HCT116 (cell line): Measurements from ENCODE around the gene AKR1B1. TPM values are rescaled to one million over a fixed set of nuclear protein-coding genes. Genes with fewer than 3 reads are reported as not detected.

Experiments used
- ATAC-seq: fragments of 200-7000 bp; cut with Tn5 transposase; 2 replicates; pipeline ENCODE4 v1.9.1; 2020; ENCODE audit warnings: mild to moderate bottlenecking, moderate library complexity
- BruUV-seq: library from RNA; stranded (reverse); fragments of 400-500 nt; replicated peaks from 2 replicates; lab custom pipeline; 2021; lab: Mats Ljungman, UMichigan
- CTCF ChIA-PET: fragments of 300-600 bp; sonication (Branson Sonifier 250); formaldehyde crosslinking; loops from one replicate; lab custom pipeline; 2021; ENCODE audit warnings: antibody characterized with exemption; lab: Charles Lee
- POLR2A ChIA-PET: fragments of 300-600, 350-600 bp; sonication (Branson Sonifier 250); formaldehyde crosslinking; loops from one replicate; lab custom pipeline; 2021; ENCODE audit warnings: antibody characterized with exemption; lab: Charles Lee
- RAD21 ChIA-PET, 2 experiments: fragments of 300-600 bp; sonication (Branson Sonifier 250); formaldehyde crosslinking; loops; one replicate each; lab custom pipeline; 2023; ENCODE audit warnings: low total read pairs in 2 of 2; ENCODE audit not compliant: uncharacterized antibody in 2 of 2, unreplicated experiment in 2 of 2, low non-redundant PET in 1 of 2; lab: Charles Lee
- DNase-seq: peaks from one replicate; pipeline ENCODE4 v3.0.0-alpha.2; 2010; ENCODE audit warnings: low read depth, low spot score
- H2AFZ ChIP-seq: fragments of 200-600 bp; shearing (Covaris generic), sonication (generic); 2 replicates; pipeline ENCODE4 v1.6.1; 2017; ENCODE audit warnings: low read depth, mixed run types, mixed read lengths, antibody characterized with exemption, low read length; ENCODE audit not compliant: poor library complexity, severe bottlenecking
- H3K27ac ChIP-seq: 2 replicates; pipeline ENCODE4 v1.5.1; 2012; ENCODE audit warnings: low read depth, low read length
- H3K27me3 ChIP-seq: fragments of 200-600 bp; sonication (generic); 2 replicates; pipeline ENCODE4 v1.6.1; 2016; ENCODE audit warnings: mixed run types, low read length, mixed read lengths; ENCODE audit not compliant: insufficient read depth
- H3K36me3 ChIP-seq, 2 experiments: fragments of 200-500 bp in 1 of 2; fragments of 200-600 bp in 1 of 2; sonication (Bioruptor generic) in 1 of 2; sonication (generic) in 1 of 2; 2 replicates each; pipeline versions ENCODE4 v1.5.1 to v1.6.1; 2014 to 2016; ENCODE audit warnings: low read length in 2 of 2, inconsistent platforms in 1 of 2, mixed read lengths in 1 of 2, mixed run types in 1 of 2; ENCODE audit not compliant: insufficient read depth in 2 of 2, control insufficient read depth in 1 of 2
- H3K4me1 ChIP-seq, 2 experiments: fragments of 200-600 bp in 1 of 2; sonication (generic) in 1 of 2; 2 replicates each; pipeline versions ENCODE4 v1.5.1 to v1.6.1; 2012 to 2017; ENCODE audit warnings: low read length in 2 of 2, inconsistent platforms in 1 of 2, mild to moderate bottlenecking in 1 of 2, mixed read lengths in 1 of 2, mixed run types in 1 of 2, moderate library complexity in 1 of 2; ENCODE audit not compliant: insufficient read depth in 2 of 2, control insufficient read depth in 1 of 2
- H3K4me2 ChIP-seq: fragments of 200-600 bp; sonication (generic); 2 replicates; pipeline ENCODE4 v1.6.1; 2017; ENCODE audit warnings: mixed run types, low read length, mixed read lengths
- H3K4me3 ChIP-seq, 2 experiments: fragments of 200-600 bp in 1 of 2; sonication (generic) in 1 of 2; replicated peaks in 1 of 2; 2 replicates each; pipeline ENCODE4 v1.5.1; 2011 to 2016; ENCODE audit warnings: low read length in 2 of 2, control low read depth in 1 of 2, low read depth in 1 of 2, mild to moderate bottlenecking in 1 of 2, mixed read lengths in 1 of 2, mixed run types in 1 of 2
- H3K79me2 ChIP-seq: fragments of 200-600 bp; sonication (generic); 2 replicates; pipeline ENCODE4 v1.6.1; 2017; ENCODE audit warnings: mild to moderate bottlenecking, mixed run types, low read length, moderate library complexity, mixed read lengths; ENCODE audit not compliant: insufficient read depth
- H3K9ac ChIP-seq: fragments of 200-600 bp; sonication (generic); 2 replicates; pipeline ENCODE4 v1.6.1; 2016; ENCODE audit warnings: low read length, mixed read lengths
- H3K9me2 ChIP-seq: fragments of 200-600 bp; sonication (generic), shearing (Covaris generic); 2 replicates; pipeline ENCODE4 v1.6.1; 2017; ENCODE audit warnings: mixed run types, mild to moderate bottlenecking, moderate library complexity; ENCODE audit not compliant: insufficient read depth
- H3K9me3 ChIP-seq, 2 experiments: fragments of 200-500 bp in 1 of 2; fragments of 200-600 bp in 1 of 2; sonication (Bioruptor generic) in 1 of 2; sonication (generic) in 1 of 2; 2 replicates each; pipeline ENCODE4 v1.6.1; 2014 to 2017; ENCODE audit warnings: low read length in 2 of 2, mixed read lengths in 2 of 2, inconsistent platforms in 1 of 2, low read depth in 1 of 2, mild to moderate bottlenecking in 1 of 2, mixed run types in 1 of 2, moderate library complexity in 1 of 2; ENCODE audit not compliant: control insufficient read depth in 1 of 2, insufficient read depth in 1 of 2
- H4K20me1 ChIP-seq: fragments of 200-600 bp; sonication (generic), shearing (Covaris generic); 2 replicates; pipeline ENCODE4 v1.6.1; 2017; ENCODE audit warnings: mixed run types, mild to moderate bottlenecking, moderate library complexity; ENCODE audit not compliant: insufficient read depth
- ATF3 ChIP-seq: IDR thresholded peaks from 2 replicates; pipeline ENCODE4 v1.6.1; 2012
- CBX3 ChIP-seq: IDR thresholded peaks from 2 replicates; pipeline ENCODE4 v1.6.1; 2012; ENCODE audit warnings: low read depth
- CTCF ChIP-seq, 3 experiments: fragments of 200-600 bp in 1 of 3; sonication (generic) in 1 of 3; IDR thresholded peaks in 2 of 3; conservative IDR thresholded peaks in 1 of 3; 2 replicates each; pipeline ENCODE4 v1.5.1; 2012 to 2017; ENCODE audit warnings: low read depth in 2 of 3, low read length in 2 of 3, antibody characterized with exemption in 1 of 3, borderline replicate concordance in 1 of 3, control low read depth in 1 of 3, mild to moderate bottlenecking in 1 of 3, mixed read lengths in 1 of 3, mixed run types in 1 of 3, moderate library complexity in 1 of 3; ENCODE audit not compliant: insufficient read depth in 1 of 3
- MAX ChIP-seq: IDR thresholded peaks from 2 replicates; pipeline ENCODE4 v1.6.1; 2012
- POLR2A ChIP-seq: IDR thresholded peaks from 2 replicates; pipeline ENCODE4 v1.7.0; 2011; ENCODE audit warnings: borderline replicate concordance; ENCODE audit not compliant: insufficient read depth, insufficient read length; ENCODE audit errors: extremely low read depth
- POLR2AphosphoS5 ChIP-seq: IDR thresholded peaks from 2 replicates; pipeline ENCODE4 v1.6.1; 2011; ENCODE audit warnings: mild to moderate bottlenecking, low read depth, low read length, moderate library complexity
- RAD21 ChIP-seq: IDR thresholded peaks from 2 replicates; pipeline ENCODE4 v1.6.1; 2012; ENCODE audit warnings: low read depth, mild to moderate bottlenecking
- REST ChIP-seq: IDR thresholded peaks from 2 replicates; pipeline ENCODE4 v1.6.1; 2012; ENCODE audit warnings: low read depth
- TCF7L2 ChIP-seq: IDR thresholded peaks from 2 replicates; pipeline ENCODE4 v1.7.0; 2011; ENCODE audit warnings: borderline replicate concordance, inconsistent platforms; ENCODE audit not compliant: insufficient read depth, insufficient read length; ENCODE audit errors: extremely low read depth
- ZFX ChIP-seq: fragments of 450-650 bp; IDR thresholded peaks from 2 replicates; pipeline ENCODE4 v1.6.1; 2017
- ZNF274 ChIP-seq: fragments of 200-500 bp; sonication (Bioruptor generic); IDR thresholded peaks from 2 replicates; pipeline ENCODE4 v1.6.1; 2014; ENCODE audit warnings: mild to moderate bottlenecking, low read depth, low read length, inconsistent platforms
- intact Hi-C: fragments of 100-400 bp; cut with micrococcal nuclease; formaldehyde crosslinking; loops from 2 replicates; pipeline ENCODE4 v1.10.0; 2022
- total RNA-seq: library from RNA; stranded (reverse); gene quantifications from one replicate; pipeline ENCODE4 v1.2.1, GENCODE V29; 2021; ENCODE audit not compliant: unreplicated experiment

The AKR1B1 gene
- total RNA-seq, 1 experiment from 2014 or later: 56.8 TPM

GRCh38 chr7:134446446-134446845, 12.5 kb downstream of the AKR1B1 start:
- no peak for TF ChIP-seq ZFX
- TF ChIP-seq RAD21: no peak
- H4K20me1 ChIP-seq: no peaks in the 10 kb centered on the region
- CTCF ChIA-PET: interaction anchor here (1.2 to 4.2 kb wide), 3 partner anchors 13 to 101 kb away, joined by 3 to 19 read pairs (median 13); no protein-coding TSS in a partner anchor
- POLR2A ChIA-PET: no interaction called here
- H3K27ac ChIP-seq: no peak overlapping the region
- peaks cover 5 to 24% of the 10 kb centered on the region in 2 experiments for H3K4me1 ChIP-seq
- no peaks in the 10 kb centered on the region for H3K9me3 ChIP-seq
- no peak overlapping the region for H3K9ac ChIP-seq
- no peak overlapping the region for H3K4me3 ChIP-seq
- no peak overlapping the region for H2AFZ ChIP-seq
- no peak for ATAC-seq
- H3K36me3 ChIP-seq: no peaks in the 10 kb centered on the region
- H3K79me2 ChIP-seq: no peaks in the 10 kb centered on the region
- no peaks in the 10 kb centered on the region for H3K27me3 ChIP-seq
- H3K4me2 ChIP-seq: no peak overlapping the region
- RAD21 ChIA-PET: no interaction called here
- BruUV-seq: no TSS peak
- no peak for DNase-seq
- intact Hi-C loops: no loop called here
- no peaks in the 10 kb centered on the region for H3K9me2 ChIP-seq

- Histone ChIP-seq H4K20me1 (no peaks in the 10 kb centered on the region), H3K9me2 (no peaks in the 10 kb centered on the region), H3K9ac (no peak overlapping the region), H3K36me3 (no peaks in the 10 kb centered on the region), H3K27ac (no peak overlapping the region), H3K4me1 (peaks cover 5 to 24% of the 10 kb centered on the region in 2 experiments), H3K79me2 (no peaks in the 10 kb centered on the region), H2AFZ (no peak overlapping the region), H3K4me2 (no peak overlapping the region), H3K4me3 (no peak overlapping the region), H3K27me3 (no peaks in the 10 kb centered on the region), H3K9me3 (no peaks in the 10 kb centered on the region)
- TF ChIP-seq RAD21 (no peak), ATF3 (no peak), MAX (no peak), ZNF274 (no peak), REST (no peak), POLR2AphosphoS5 (no peak), TCF7L2 (no peak), ZFX (no peak), CBX3 (no peak), POLR2A (no peak), CTCF (IDR thresholded peaks at IDR 0.05 in 2 of 3, conservative IDR thresholded peaks at IDR 0.05 in 1 of 3; ENCODE audit: borderline replicate concordance in 1 of 3, insufficient read depth in 1 of 3, low read depth in 2 of 3, low read length in 2 of 3) (no peak)
- intact Hi-C loops: loop anchor here (1.0 kb wide), 1 partner anchor 33 kb away; no protein-coding TSS in a partner anchor
- RAD21 ChIA-PET: interaction anchor here in 1 of 2 experiments (0.9 kb wide), 1 partner anchor 66 kb away, joined by 3 read pairs; no protein-coding TSS in a partner anchor
- DNase-seq: no peak
- POLR2A ChIA-PET: no interaction called here
- BruUV-seq: no TSS peak
- CTCF ChIA-PET: interaction anchor here (1.4 to 3.3 kb wide), 3 partner anchors 35 to 69 kb away, joined by 7 to 13 read pairs (median 9); no protein-coding TSS in a partner anchor
- ATAC-seq: no peak
Observed at GRCh38 chr7:134444961-134445315, 14.0 kb downstream of the AKR1B1 start.
